GM21423 (cell line): ENCODE data around the gene TNS3.
"Not testable (repeated sequence)": the region's sequence is repeated elsewhere in the genome, so short reads cannot be mapped to it uniquely, and the experiment has no call there.

Experiments
- ATAC-seq: cut with Tn5 transposase; IDR thresholded peaks from one replicate; pipeline ENCODE4 v1.9.1; 2021; ENCODE audit warnings: mild to moderate bottlenecking, moderate library complexity; ENCODE audit not compliant: unreplicated experiment

Gene TNS3

DNA sequence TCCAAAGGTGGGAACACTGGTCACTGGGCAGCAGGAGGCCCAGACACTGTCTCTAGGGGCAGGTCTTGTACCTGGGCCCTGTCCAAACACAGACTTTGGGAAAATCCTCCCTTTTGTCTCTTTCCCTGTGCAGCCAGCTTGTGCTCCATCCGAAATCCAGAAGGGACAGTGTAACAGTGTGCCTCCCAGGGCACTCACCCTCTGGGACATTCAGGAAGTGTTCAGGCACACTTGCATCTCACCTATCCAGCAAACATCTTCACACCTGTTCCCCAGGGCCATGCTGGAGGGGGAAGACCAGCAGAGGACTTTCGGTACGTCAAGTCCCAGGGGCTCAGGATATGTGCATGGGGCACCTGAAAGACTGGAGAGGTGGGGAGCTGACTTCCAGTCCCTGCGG is 38.9 kb downstream of the TNS3 start:
- no peak for ATAC-seq

DNA sequence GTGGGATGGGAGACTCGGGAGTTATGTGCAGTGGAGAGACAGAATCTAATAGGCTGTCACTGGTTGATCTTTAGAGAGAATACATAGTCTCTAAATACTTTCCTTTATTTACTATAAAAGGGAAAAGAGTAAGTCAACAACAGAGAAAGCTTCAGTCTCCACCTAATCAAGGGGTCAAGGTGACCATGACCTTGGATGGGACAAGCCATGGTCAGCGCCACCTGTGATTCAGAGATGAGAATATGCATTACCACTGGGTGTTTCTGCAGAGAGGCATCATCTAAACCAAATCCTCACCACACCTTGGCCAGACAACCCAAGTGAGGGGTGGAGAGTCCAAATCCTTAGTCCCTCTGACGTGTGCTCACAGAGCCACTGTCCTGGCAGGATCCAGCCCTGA is 39.9 kb downstream of the TNS3 start:
- no peak for ATAC-seq

DNA sequence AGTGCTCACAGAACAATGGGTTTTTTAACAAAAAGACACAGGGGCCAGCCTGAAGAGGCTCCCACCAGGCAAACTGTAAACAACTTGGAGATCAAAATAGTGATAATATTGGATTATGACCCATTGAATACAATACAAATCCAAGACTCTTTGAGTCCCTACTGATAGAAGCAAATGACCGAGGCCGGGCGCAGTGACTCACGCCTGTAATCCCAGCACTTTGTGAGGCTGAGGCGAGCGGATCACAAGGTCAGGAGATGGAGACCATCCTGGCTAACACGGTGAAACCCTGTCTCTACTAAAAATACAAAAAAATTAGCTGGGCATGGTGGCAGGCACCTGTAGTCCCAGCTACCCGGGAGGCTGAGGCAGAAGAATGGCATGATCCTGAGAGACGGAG is 40.4 kb downstream of the TNS3 start:
- ATAC-seq = not testable (repeated sequence)

DNA sequence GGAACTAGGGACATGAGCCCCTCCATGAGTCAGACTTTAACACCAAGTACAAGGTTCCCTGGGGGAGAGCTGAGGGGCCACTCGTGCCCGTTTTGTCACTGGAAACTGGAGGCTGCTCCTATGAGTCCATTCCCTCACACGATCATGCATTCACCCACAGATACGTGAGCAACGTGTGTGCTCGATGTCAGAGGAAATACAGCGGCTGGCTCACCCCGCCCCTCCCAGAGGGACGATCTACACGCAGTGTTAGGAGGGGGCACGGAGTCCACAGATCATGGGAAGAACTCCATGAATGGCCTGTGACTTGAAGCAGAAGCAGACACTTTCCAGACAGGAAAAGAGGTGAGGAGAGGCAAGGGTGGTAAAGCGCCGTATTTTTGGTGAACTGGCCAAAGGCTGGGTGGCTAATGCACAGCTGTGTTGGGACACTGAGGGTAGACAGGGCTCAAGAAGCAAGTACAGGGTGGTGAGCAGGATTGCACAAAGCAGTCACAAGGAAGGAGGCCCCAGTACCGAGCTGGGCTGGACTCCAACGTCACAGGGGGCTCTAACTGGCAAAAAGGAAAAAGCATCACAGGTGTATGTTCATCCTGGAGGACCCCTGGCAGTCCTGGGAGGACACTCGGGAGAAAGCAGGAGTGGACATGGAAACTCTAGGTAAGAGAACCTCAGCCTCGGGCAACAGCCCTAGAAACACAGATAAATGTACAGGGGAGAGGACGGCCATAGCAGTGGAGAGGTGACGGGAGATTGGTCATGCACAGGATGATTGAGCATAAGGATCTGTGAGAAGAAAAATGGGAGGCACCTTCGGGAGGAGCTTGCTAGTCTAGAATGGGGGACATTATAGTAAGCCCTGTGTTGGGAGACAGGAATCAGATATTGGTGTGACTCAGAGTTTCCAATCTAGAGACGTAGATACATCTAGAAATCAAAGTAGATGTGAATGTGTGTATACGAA is 41.2 kb downstream of the TNS3 start:
- no peak for ATAC-seq

DNA sequence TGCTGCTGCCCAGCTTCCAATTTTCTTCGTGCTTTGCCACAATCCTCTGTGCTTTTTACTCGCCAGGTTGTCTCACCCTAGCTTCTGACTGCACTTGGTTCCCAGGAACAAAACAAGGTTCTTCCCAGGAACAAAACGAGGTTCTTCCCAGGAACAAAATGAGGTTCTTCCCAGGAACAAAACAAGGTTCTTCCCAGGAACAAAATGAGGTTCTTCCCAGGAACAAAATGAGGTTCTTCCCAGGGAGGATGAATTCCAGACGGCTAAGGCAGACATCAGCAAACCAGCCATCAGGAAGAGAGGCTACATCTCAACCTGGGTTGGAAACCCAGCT is 41.9 kb downstream of the TNS3 start:
- no peak for ATAC-seq

DNA sequence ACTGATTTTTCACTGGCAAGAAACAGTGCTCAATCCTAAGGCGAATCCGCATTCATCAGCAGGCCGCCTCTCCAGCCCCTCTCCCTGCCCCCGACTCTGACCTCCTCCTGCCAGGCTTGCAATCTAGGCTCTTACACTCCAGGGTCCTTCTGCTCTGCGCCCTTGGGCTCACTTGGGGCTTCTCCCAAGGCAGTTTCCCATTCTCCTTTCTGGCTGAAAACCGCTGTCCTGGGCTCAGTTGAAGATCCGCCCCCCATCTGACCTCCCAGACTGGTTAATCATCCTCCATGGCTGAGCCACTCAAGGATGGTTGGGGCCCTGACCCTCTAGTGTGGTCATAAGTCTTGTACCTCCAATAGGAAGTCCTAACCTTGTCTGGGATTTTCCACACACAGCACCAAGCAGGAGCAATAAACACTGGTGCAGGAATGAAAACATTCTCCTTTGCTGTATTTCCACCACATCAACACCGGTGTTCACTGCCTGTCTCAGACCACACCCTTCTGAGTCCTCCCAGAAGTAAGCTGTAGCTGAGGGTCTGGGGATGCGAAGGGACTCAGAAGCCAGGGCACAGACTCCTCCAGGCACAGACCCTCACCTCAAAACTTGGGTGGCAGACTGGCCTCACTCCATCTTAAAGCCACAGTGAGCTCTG is 42.4 kb downstream of the TNS3 start:
- no peak for ATAC-seq

DNA sequence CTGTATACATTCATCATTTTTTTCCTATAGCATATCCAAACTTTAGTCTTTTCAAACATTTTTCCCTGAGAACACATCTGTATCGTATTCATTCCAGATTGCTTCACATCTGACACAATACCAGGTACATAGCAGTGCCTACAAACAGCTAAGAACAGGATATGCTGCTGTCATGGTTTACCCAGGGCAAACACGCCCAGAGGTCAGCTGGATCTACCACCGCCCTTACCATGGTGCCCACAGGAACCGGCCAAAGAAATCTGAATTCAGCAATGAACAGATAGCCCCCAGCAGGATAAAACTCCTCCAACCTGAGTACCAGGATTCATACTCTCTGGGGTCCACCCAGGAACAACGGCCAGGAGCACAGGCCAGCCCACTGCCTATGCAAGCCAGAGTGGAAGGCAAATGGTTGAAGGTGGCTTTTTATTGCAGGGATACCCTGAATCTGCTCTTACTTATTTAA is 43.0 kb downstream of the TNS3 start:
- no peak for ATAC-seq

DNA sequence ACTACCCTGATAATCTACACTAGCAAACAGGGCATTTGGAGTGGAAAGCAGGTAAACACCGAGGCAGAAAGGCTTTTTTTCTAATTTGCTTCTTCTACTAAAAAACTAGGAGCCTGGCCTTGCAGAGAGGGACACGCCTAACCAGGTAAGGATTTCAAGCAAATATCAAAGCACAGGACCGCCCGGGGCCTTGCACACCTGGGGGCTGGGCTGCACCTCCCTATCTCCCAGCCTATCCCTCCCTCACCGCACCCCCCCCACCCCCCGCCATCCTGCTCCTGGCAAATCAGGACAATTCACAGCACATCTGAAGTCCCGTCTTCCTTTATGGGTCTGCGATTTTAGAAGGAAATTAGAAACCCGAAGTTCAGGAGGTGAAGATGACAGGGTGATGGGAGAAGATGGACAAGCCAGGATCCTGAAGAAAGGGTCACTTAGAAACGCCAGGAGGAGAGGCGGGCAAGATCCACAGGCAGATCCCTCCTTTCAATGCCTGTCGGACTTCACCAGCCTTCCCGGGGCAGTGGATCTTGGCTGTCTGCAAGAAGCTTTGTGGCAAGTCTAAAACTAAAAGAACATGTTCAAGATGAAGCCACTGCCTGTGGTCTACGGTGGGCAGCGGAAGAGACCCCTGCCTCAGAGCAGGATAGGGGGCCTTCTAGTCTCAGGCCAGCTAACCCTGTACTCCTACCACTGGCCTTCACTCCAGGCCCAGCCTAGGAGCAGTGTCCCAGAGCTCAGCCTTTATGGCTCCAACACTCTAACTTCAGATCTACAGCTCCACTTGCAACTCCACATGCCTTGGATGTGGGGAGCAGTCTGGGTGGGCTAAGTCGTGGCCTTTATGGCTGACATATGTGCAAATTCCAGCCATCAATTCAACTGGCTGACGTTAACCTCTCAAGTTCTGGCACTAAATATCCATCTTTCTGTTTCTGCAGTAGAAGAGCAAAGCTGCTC is 43.9 kb downstream of the TNS3 start:
- no peak for ATAC-seq

DNA sequence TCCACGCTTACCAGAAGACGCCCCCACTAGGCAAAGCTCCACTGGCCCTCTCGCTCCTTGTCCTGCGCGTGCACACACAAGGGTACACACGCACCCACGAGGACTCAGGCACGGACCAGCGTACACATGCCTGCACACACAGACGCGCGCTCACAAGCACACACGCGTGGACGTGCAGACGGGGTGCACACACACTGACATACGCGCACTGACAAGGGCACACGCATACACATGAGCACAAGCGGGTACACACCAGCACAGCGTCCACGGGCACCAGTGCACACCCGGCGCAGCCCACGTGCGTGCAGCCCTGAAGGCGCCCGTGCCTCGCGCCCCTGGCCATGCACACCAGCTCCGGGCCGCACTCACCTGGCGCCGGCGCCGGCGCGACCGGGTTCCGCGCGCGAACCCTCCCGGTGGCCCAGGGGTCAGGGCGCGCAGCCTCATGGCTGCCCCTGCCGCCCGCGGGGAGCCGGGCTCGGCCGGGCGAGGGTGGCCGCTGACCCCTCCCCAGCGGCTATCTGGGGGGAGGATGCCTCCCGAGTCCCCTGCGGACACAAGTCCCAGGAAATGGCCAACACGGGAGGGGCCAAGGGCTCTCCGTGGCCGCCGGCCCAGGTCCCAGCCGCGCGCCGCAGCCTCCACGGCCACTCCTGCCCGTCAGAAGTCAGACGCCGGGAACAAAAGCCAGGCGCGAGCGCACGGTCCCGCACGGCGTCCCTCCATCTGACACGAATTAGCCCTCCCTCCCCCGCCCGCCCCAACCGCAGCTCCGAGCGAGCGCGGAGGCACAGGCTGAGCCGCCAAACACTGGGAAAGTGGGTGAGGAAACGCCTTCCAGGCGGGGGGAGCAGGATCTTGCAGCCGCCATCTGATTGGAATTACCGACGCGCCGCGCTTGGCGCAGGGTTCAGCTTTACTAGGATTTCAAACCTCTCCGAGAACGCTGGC is 45.0 kb downstream of the TNS3 start:
- ATAC-seq = no peak

DNA sequence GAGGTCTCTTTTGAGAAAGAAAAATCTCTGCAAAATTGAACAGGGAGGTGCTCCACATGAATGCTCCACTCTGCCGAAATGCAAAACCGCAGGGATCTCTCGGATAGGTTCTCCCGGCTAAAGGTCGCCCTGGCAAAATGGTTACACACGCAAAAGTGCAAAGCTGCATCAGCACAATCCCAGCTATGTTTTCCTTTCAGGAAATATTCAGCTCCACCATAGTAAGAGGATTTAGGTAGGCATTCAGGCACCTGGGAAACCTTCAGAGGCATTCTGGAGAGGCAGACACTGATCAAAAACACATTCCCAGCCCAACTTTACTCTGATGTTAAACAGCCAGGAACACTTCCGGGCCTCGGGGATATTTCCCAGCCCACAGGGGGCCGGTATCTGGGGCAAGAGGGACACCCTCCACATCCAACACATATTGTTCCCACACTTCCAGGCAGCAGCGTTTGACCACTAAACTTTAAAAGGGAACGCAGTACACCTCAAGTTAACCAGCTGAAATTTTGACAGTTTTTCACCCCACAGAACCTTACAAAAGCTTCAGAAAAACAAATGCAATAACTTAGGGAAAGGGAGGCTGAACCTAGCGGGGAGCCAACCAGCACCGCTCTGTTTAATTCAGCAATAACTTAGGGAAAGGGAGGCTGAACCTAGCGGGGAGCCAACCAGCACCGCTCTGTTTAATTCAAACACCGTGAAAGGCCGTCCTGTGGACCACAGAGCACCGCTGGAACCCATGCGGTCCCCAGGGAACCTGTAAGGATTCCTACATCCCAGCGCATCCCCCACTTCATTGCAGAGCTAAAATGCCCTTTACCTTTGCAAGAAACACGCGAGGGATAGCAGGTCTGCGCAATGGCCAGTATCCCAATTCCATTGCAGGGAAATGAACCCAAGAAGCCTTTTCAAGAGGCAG is 45.9 kb downstream of the TNS3 start:
- no peak for ATAC-seq

DNA sequence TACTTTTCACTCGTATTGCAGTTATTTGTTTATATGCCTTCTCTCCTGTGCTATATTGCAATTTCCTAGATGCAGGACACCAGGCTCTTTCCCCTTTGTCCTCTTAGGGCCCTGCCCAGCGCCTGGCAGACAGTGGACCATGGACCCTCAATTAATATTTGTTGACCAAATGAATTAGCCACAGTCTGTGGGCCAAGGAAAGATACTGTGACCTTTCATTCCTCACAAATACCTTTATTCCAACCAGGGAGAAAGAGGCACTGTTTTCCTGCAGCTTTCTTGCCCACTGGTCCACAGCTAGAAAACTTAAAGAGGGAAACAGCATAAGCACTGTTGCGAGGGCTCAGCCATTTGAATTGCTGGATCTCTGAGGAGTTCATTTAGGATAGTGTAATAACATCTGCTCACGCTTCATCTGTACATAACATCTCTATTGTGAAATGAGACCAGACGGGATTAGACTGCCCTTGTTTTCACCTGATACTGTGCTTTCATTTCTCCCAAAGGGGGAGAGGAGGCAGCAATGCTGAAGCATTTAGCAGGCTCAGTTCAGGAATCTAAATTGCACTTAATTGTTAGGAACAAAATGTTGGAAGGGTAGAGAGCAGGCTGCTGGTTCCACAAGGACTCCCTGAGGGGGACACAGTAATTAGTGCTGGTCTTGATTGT is 46.7 kb downstream of the TNS3 start:
- no peak for ATAC-seq

DNA sequence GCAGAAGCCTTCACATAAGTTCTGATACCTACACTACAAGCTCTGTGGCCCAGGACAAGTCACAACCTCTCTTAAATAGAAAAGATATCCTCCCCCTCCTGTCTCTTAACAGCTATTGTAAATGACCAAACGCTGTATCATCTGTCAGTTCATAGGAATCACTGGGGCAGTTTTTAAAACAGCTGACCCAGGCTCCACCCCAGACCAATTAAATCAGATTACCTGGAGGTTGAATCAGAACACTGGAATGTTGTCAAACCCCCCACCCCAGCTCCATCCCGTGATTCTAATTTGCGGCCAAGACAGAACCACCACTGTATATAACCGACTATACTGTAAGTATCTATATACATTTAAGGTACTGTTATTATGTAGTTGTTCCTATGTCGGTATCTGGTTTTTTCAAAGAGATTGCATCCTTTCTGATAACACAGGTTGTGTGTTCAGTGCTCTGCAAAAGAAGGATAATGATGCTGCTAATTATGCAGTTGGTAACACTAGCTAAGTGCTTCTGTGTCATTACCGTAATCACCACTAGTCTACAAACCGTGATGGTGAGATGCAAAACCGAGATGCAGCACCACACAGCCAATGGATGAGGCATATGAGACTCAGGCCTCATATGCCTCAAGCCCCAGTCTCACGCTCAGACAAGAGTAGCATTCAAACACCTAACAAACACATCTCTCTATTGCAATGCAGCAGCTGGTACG is 47.4 kb downstream of the TNS3 start:
- ATAC-seq = no peak

DNA sequence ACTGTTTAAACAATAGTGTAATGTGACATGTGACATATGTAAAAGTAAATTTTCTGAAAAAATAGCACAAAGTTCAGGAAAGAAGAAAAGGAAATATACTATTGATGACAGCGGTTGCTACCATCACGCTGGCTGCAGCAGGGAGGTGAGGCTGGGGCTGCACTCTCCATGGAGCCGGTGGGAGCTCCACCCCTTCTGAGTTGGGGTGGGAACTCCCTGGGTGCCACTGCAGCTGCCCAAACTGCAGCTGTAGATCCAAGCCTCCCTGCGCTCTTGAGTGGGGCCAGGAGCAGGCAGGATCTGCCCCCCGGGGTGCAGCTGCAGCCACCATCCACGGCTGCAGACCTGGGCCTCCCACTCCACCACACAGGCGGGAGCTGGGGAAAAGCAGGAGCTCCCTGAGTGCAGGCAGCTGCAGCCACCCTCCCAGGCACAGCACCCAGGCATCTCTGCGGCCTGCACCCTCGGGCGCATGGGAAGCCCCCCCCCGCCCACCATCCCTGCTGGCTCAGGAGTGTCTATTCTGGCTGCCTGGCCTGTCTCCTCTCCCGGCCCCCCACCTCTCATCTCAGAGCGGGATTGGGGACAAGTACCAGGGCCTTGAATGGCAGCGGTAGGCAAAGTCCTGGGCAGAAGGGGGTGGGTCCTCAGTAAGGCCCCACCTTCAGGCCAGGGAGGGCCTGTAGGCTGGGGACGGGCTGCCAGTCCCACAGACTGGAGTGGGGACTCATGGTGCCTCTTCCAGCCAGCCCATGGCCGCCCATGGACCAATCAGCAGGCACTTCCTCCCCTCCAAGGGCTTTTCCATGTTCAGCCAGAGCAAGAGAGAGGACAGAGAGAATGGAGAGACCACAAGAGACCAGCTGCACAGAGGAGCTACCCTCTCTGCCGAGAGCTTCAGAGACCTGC is 50.1 kb downstream of the TNS3 start:
- ATAC-seq = no peak

DNA sequence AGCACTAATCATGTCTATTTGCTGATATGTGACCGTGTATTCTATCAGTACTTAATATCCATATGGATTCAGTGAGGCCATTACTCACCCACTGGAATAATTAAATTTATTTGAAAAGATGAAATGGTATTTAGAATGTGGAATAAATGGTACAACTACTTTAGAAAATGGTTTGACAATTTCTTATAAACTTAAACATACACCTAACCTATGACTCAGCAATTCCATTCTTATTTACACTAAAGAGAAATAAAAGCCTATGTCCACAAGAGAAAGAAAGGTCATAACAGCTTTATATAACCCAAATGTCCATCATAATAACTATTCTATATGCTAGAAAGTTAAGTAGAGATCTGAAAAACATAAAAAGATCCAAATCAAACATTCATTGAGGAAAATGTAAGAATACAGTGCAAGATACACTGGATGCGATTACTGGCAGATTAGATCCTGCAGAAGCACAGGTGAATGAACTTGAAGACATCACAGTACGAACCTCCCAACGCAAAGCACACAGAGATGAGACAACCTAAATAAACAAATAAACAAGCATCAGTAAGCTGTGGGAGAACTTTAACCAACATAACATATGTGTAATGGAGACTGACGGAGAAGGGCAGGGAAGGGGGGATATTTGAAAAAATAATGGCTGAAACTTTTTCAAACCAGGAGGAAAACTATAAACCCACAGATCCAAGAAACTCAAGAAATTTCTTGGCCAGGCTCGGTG is 51.9 kb downstream of the TNS3 start:
- ATAC-seq = no peak

DNA sequence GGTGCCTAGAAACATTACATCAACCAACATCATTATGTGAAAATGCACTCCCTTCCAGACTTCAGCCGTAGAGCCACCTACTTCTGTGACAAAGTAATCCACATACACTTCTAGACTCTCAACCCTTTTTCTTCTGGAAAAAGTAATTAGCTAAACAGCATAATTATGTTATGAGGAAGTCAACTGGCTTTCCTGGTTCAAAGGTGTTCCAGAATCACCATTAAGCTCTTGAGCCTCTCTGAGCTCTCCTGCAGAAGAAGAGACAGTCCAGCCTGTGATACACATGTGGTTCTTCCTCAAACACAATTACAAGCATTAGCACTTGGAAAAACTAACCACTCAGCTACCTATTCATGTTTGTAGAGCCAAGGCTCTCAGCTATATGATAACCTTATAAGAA is 52.5 kb downstream of the TNS3 start:
- ATAC-seq = no peak

DNA sequence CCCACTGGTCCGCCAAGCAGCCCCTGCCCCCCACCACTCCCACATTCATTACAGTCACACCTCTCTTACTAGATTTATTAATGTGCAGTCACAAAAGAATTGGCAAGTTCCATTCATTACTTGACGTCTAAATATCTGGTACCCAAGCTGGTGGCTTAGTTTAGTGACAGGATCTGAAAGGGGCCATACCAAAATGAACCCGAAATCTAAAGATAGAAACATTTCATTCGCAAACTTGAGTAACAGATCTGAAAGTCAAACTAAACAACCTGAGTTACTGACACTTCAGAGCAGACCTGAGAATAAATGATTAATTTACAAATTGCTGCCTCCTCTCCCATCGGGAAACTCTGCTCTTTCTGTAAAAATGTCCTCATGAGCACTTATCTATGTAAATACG is 53.4 kb downstream of the TNS3 start:
- ATAC-seq = no peak
